Measurements from ENCODE around the gene MBP. TPM values are rescaled to one million over a fixed set of nuclear protein-coding genes. Genes with fewer than 3 reads are reported as not detected.

The MBP gene
- total and polyA plus RNA-seq, 10 of the 15 experiments (the other 5 are each of a cell fraction or from before 2014, with no cell fraction given), result 12.2 to 67.8 (median 42.1) TPM

GRCh38 chr18:77043541-77044280 is 88.9 kb downstream of the MBP start:
- H3K9ac ChIP-seq (ENCODE audit: control insufficient read depth, insufficient read depth, low read length), result no peak overlapping the region
- no peaks in the 10 kb centered on the region for H3K4me1 ChIP-seq (ENCODE audit: control insufficient read depth, insufficient read depth, low read length)
- DNase-seq (ENCODE audit: low read depth, low spot score) (no peak), FAIRE-seq (no peak), ATAC-seq (no peak)
- BruUV-seq (replicated peaks), result no TSS peak
- H3K79me2 ChIP-seq (ENCODE audit: control insufficient read depth, insufficient read depth, low read length), result no peaks in the 10 kb centered on the region; the same call in 1 of the 2 replicates
- H4K20me1 ChIP-seq (ENCODE audit: control insufficient read depth, insufficient read depth), result no peaks in the 10 kb centered on the region
- H3K36me3 ChIP-seq (ENCODE audit: control insufficient read depth in 2 of 2, insufficient read depth in 2 of 2, low read length in 1 of 2), result peaks cover 13 to 14% of the 10 kb centered on the region in 2 experiments
- WGBS (ENCODE audit: insufficient coverage, insufficient replicate concordance, low lambda C conversion rate, missing lambda C conversion rate), result 90% methylated on average over 27 of the region's 27 CpGs
- H3K9me3 ChIP-seq (replicated peaks; ENCODE audit: control insufficient read depth, insufficient read depth, low read length), result peaks cover 4% of the 10 kb centered on the region
- ChIA-PET RAD21 (ENCODE audit: unreplicated experiment) (no interaction called here), SMC1A (ENCODE audit: uncharacterized antibody, unreplicated experiment) (interaction anchor here (1.4 kb wide), 1 partner anchor 17 kb away, joined by 3 read pairs; no protein-coding TSS in a partner anchor), CTCF (interaction anchor here (0.8 kb wide), 1 partner anchor 13 kb away, joined by 3 read pairs; no protein-coding TSS in a partner anchor), POLR2A (no interaction called here)
- no peak overlapping the region for H2AFZ ChIP-seq (ENCODE audit: control insufficient read depth, low read depth, low read length)
- no peaks in the 10 kb centered on the region for H3K27me3 ChIP-seq (replicated peaks in 1 of 2; ENCODE audit: control insufficient read depth in 2 of 2, insufficient read depth in 2 of 2, low read length in 1 of 2)
- no peak overlapping the region for H3K4me3 ChIP-seq
- no peak overlapping the region for H3K4me2 ChIP-seq (ENCODE audit: control insufficient read depth, insufficient read depth)
- in situ Hi-C loops (cut with MboI), result no loop called here
- intact Hi-C loops (cut with micrococcal nuclease; ENCODE audit: unreplicated experiment), result no loop called here
- H3K27ac ChIP-seq (ENCODE audit: control insufficient read depth, insufficient read depth), result no peak overlapping the region
- TF ChIP-seq MTA2 (IDR thresholded peaks at IDR 0.05; ENCODE audit: low read depth) (no peak), E2F4 (IDR thresholded peaks at IDR 0.05; ENCODE audit: low read depth, low read length) (no peak), POLR2AphosphoS2 (IDR thresholded peaks at IDR 0.05; ENCODE audit: low read depth, low read length) (no peak), BRCA1 (IDR thresholded peaks at IDR 0.05; ENCODE audit: low read depth, low read length) (no peak), USF1 (IDR thresholded peaks at IDR 0.05; ENCODE audit: borderline replicate concordance, extremely low read length, insufficient read depth, low read depth, low read length) (no peak), RAD51 (IDR thresholded peaks at IDR 0.05) (no peak), SMAD1 (IDR thresholded peaks at IDR 0.05; ENCODE audit: low read depth, partially characterized antibody) (no peak), CHD1 (IDR thresholded peaks at IDR 0.05; ENCODE audit: low read depth, low read length) (no peak), SMC3 (IDR thresholded peaks at IDR 0.05; ENCODE audit: borderline replicate concordance, low read length) (no peak), YBX1 (IDR thresholded peaks at IDR 0.05) (no peak), MLLT1 (IDR thresholded peaks at IDR 0.05) (no peak), TARDBP (IDR thresholded peaks at IDR 0.05; ENCODE audit: borderline replicate concordance) (no peak), STAT1 (conservative IDR thresholded peaks at IDR 0.05) (no peak), RAD21 (IDR thresholded peaks at IDR 0.05; ENCODE audit: insufficient read depth, low read depth, low read length) (no peak), CHD2 (IDR thresholded peaks at IDR 0.05; ENCODE audit: borderline replicate concordance, low read depth, low read length) (no peak), IRF5 (IDR thresholded peaks at IDR 0.05; ENCODE audit: borderline replicate concordance) (no peak), E4F1 (IDR thresholded peaks at IDR 0.05; ENCODE audit: borderline replicate concordance, partially characterized antibody) (no peak)

Measured in GM12878 (cell line).